PC-3 (cell line): ENCODE measurements around the gene KCNJ5. TPM values are rescaled to one million over a fixed set of nuclear protein-coding genes. Genes with fewer than 3 reads are reported as not detected.

Experiments
- ATAC-seq: fragments of 200-7000 bp; cut with Tn5 transposase; 2 replicates; pipeline ENCODE4 v1.9.1; 2020; ENCODE audit warnings: mild to moderate bottlenecking, moderate library complexity
- BruUV-seq: library from RNA; stranded (reverse); fragments of 400-500 nt; replicated peaks from 2 replicates; lab custom pipeline; 2021; lab: Mats Ljungman, UMichigan
- CTCF ChIA-PET: fragments of 300-600 bp; sonication (Branson Sonifier 250); formaldehyde crosslinking; loops from one replicate; lab custom pipeline; 2022; ENCODE audit warnings: antibody characterized with exemption; lab: Charles Lee
- POLR2A ChIA-PET: fragments of 300-600 bp; sonication (Branson Sonifier 250); formaldehyde crosslinking; loops from one replicate; lab custom pipeline; 2022; ENCODE audit warnings: antibody characterized with exemption; ENCODE audit not compliant: unreplicated experiment; lab: Charles Lee
- DNase-seq: peaks from one replicate; pipeline ENCODE4 v3.0.0-alpha.2; 2015
- H2AFZ ChIP-seq: fragments of 300-600 bp; sonication (generic); 2 replicates; pipeline ENCODE4 v1.6.0; 2016; ENCODE audit warnings: antibody characterized with exemption, low read length
- H3F3A ChIP-seq: fragments of 300-600 bp; sonication (generic); one replicate; pipeline ENCODE4 v1.6.0; 2017; ENCODE audit warnings: antibody characterized with exemption, low read length, control low read depth, mild to moderate bottlenecking; ENCODE audit not compliant: unreplicated experiment
- H3K27ac ChIP-seq: fragments of 300-600 bp; sonication (generic); 2 replicates; pipeline ENCODE4 v1.5.1; 2016; ENCODE audit warnings: mild to moderate bottlenecking, low read length
- H3K27me3 ChIP-seq: fragments of 300-600 bp; sonication (generic); 2 replicates; pipeline ENCODE4 v1.6.1; 2016; ENCODE audit warnings: low read length, mixed read lengths
- H3K36me3 ChIP-seq: fragments of 300-600 bp; sonication (generic); 2 replicates; pipeline ENCODE4 v1.6.1; 2016; ENCODE audit warnings: low read depth, mixed run types, low read length, mixed read lengths
- H3K4me1 ChIP-seq: fragments of 300-600 bp; sonication (generic); 2 replicates; pipeline ENCODE4 v1.5.1; 2016; ENCODE audit warnings: low read length; ENCODE audit not compliant: insufficient read depth
- H3K4me2 ChIP-seq: fragments of 300-600 bp; sonication (generic); 2 replicates; pipeline ENCODE4 v1.6.0; 2016; ENCODE audit warnings: low read length
- H3K4me3 ChIP-seq: fragments of 300-600 bp; sonication (generic); 2 replicates; pipeline ENCODE4 v1.5.1; 2016; ENCODE audit warnings: mild to moderate bottlenecking, low read length, mixed read lengths
- H3K79me2 ChIP-seq: fragments of 300-600 bp; sonication (generic); 2 replicates; pipeline ENCODE4 v1.6.1; 2017; ENCODE audit warnings: low read length, mixed read lengths
- H3K9ac ChIP-seq: fragments of 300-600 bp; sonication (generic); 2 replicates; pipeline ENCODE4 v1.6.0; 2016; ENCODE audit warnings: mild to moderate bottlenecking, low read length
- H3K9me2 ChIP-seq: fragments of 300-600 bp; sonication (generic); replicated peaks from 2 replicates; pipeline ENCODE4 v1.6.1; 2016; ENCODE audit warnings: mixed run types, low read length, mixed read lengths
- H3K9me3 ChIP-seq: fragments of 300-600 bp; sonication (generic); 2 replicates; pipeline ENCODE4 v1.6.1; 2016; ENCODE audit warnings: low read length, mixed read lengths
- H4K20me1 ChIP-seq: fragments of 300-600 bp; sonication (generic); 2 replicates; pipeline ENCODE4 v1.6.1; 2016; ENCODE audit warnings: low read length, mixed read lengths
- CTCF ChIP-seq: fragments of 300-600 bp; sonication (generic); conservative IDR thresholded peaks from 2 replicates; pipeline ENCODE4 v1.5.1; 2017; ENCODE audit warnings: antibody characterized with exemption, low read depth, mild to moderate bottlenecking, low read length
- EZH2 ChIP-seq: fragments of 300-600 bp; sonication (generic); IDR thresholded peaks from one replicate; pipeline ENCODE4 v1.6.1; 2017; ENCODE audit warnings: antibody characterized with exemption, mild to moderate bottlenecking, low read length; ENCODE audit not compliant: unreplicated experiment
- EZH2phosphoT487 ChIP-seq: fragments of 300-600 bp; sonication (generic); IDR thresholded peaks from 2 replicates; pipeline ENCODE4 v1.6.1; 2018; ENCODE audit warnings: mild to moderate bottlenecking, antibody characterized with exemption, low read length, borderline replicate concordance
- intact Hi-C: fragments of 100-400 bp; cut with micrococcal nuclease; formaldehyde crosslinking; loops from 2 replicates; pipeline ENCODE4 v1.9.0; 2023
- total RNA-seq: library from RNA; depleted of rRNA; stranded (reverse); fragments of >200 nt; gene quantifications from 2 replicates; pipeline ENCODE4 v1.2.3, GENCODE V29; 2014

KCNJ5 gene
- total RNA-seq, 1 experiment from 2014 or later = not detected

DNA sequence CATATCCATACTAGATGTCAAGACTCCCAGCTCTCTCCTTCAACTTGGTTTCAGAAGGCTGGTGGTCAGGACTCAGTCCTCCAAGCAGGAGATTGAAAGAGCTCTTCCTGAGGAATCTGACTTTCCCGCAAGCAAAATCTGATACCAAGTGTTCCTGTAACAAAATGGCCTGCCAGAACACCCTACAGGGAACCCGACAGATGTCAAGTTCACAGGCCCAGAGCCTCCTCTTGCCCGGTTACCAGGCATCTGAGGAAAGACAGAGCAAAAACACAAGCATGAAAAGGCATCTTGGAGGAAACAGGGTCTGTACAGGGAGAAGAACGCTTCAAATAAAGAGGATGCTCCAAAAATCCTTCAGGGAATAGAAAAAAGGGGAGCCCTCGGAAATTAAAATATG lies 8.7 kb upstream of the KCNJ5 start:
- H3K9me3 ChIP-seq = no peaks in the 10 kb centered on the region
- H3F3A ChIP-seq = no peaks in the 10 kb centered on the region
- no TSS peak for BruUV-seq
- POLR2A ChIA-PET = no interaction called here
- intact Hi-C loops = loop anchor here (10.0 kb wide), 1 partner anchor 142 kb away; no protein-coding TSS in a partner anchor
- no peaks in the 10 kb centered on the region for H3K36me3 ChIP-seq
- ATAC-seq (no peak), DNase-seq (no peak)
- no peaks in the 10 kb centered on the region for H3K79me2 ChIP-seq
- no peaks in the 10 kb centered on the region for H4K20me1 ChIP-seq
- H3K4me2 ChIP-seq = no peak overlapping the region
- no peak overlapping the region for H3K4me3 ChIP-seq
- no peak overlapping the region for H3K9ac ChIP-seq
- H3K27ac ChIP-seq = no peak overlapping the region
- TF ChIP-seq EZH2 (no peak), EZH2phosphoT487 (no peak), CTCF (no peak)
- no peak overlapping the region for H2AFZ ChIP-seq
- H3K9me2 ChIP-seq = no peaks in the 10 kb centered on the region
- H3K4me1 ChIP-seq = no peaks in the 10 kb centered on the region
- H3K27me3 ChIP-seq = peaks cover 15% of the 10 kb centered on the region; the same call in 1 of the 2 replicates
- CTCF ChIA-PET = no interaction called here

- BruUV-seq = no TSS peak
- intact Hi-C loops = loop anchor here (1.0 to 10.0 kb wide), 4 partner anchors 22 to 232 kb away; no protein-coding TSS in a partner anchor
- ChIA-PET POLR2A (no interaction called here), CTCF (interaction anchor here (0.6 to 3.3 kb wide), 5 partner anchors 18 to 1249 kb away, joined by 3 to 41 read pairs (median 4); no protein-coding TSS in a partner anchor)
- no peak overlapping the region for H3K9ac ChIP-seq
- peak overlapping the region; percentile 45; the same call in 1 of the 2 replicates for H3K4me3 ChIP-seq
- H3K27ac ChIP-seq = no peak overlapping the region
- H2AFZ ChIP-seq = no peak overlapping the region
- no peaks in the 10 kb centered on the region for H3K9me2 ChIP-seq
- no peaks in the 10 kb centered on the region for H3K4me1 ChIP-seq
- H3K27me3 ChIP-seq = peaks cover 15% of the 10 kb centered on the region; the same call in 1 of the 2 replicates
- H4K20me1 ChIP-seq = no peaks in the 10 kb centered on the region
- H3K4me2 ChIP-seq = peak overlapping the region; percentile 59
- no peaks in the 10 kb centered on the region for H3K36me3 ChIP-seq
- no peaks in the 10 kb centered on the region for H3F3A ChIP-seq
- TF ChIP-seq EZH2 (no peak), CTCF (no peak), EZH2phosphoT487 (no peak)
- no peaks in the 10 kb centered on the region for H3K9me3 ChIP-seq
- H3K79me2 ChIP-seq = no peaks in the 10 kb centered on the region
- ATAC-seq (no peak), DNase-seq (no peak)
Measured at GRCh38 chr11:128884054-128884453, 7.1 kb upstream of the KCNJ5 start.
